ENCODE measurements around the gene CSAG2.

GRCh38 chrX:152733261-152733975 is 24.3 kb upstream of the CSAG2 start, which contains the start of the genes CSAG1 and MAGEA12:
- TF ChIP-seq EGR1 (IDR thresholded peaks at IDR 0.05) (no peak), REST (IDR thresholded peaks at IDR 0.05; ENCODE audit: low read depth) (no peak), CREB1 (IDR thresholded peaks at IDR 0.05; ENCODE audit: low read depth) (peak; percentile 75), CEBPB (IDR thresholded peaks at IDR 0.05) (no peak), YY1 (IDR thresholded peaks at IDR 0.05; ENCODE audit: low read depth) (peak; percentile 28; the same call in 1 of the 2 replicates), USF1 (IDR thresholded peaks at IDR 0.05) (peak; percentile 93)

Data from Ishikawa (cell line).